Stomach (tissue), 4 donors: Measurements from ENCODE around the gene CAP1.
A peak's percentile ranks its signal among the peaks of the same experiment; 100 is the strongest.

ENCODE experiments used
- CTCF ChIP-seq, 7 experiments: fragments of 450-650 bp in 4 of 7; fragments of 200-600 bp in 3 of 7; sonication (generic) in 3 of 7; IDR thresholded peaks; one replicate each; pipeline ENCODE4 v1.5.1; 2016 to 2019; ENCODE audit warnings: antibody characterized with exemption in 7 of 7, control low read depth in 2 of 7, mild to moderate bottlenecking in 1 of 7
- POLR2A ChIP-seq, 4 donors: fragments of 450-650 bp; IDR thresholded peaks; one replicate each; pipeline ENCODE4 v1.6.1; 2016; ENCODE audit warnings: antibody characterized with exemption in 4 of 4, control low read depth in 2 of 4, mild to moderate bottlenecking in 1 of 4, moderate library complexity in 1 of 4

GRCh38 chr1:40039757-40040510, 595 bp upstream of the CAP1 start:
- TF ChIP-seq POLR2A (IDR thresholded peaks at IDR 0.05): peak in 2 of 4 donors; percentile 74 to 91
- TF ChIP-seq CTCF (IDR thresholded peaks at IDR 0.05): no peak
